Adrenal gland (tissue), 5 donors: ENCODE data around the gene ISG20.

Experiments used
- POLR2A ChIP-seq, 2 donors: fragments of 450-650 bp; IDR thresholded peaks; one replicate each; pipeline ENCODE4 v1.6.1; 2017; ENCODE audit warnings: antibody characterized with exemption in 2 of 2, mild to moderate bottlenecking in 2 of 2, moderate library complexity in 1 of 2
- TF ChIP-seq, protein P1 (sequence below), 6 experiments: fragments of 450-650 bp in 4 of 6; fragments of 200-600 bp in 2 of 6; sonication (generic) in 1 of 6; IDR thresholded peaks; 1 replicate in 5 of 6; 2 replicates in 1 of 6; pipeline versions ENCODE4 v1.5.1 to v1.8.0; 2016 to 2021; ENCODE audit warnings: antibody characterized with exemption in 6 of 6, mild to moderate bottlenecking in 2 of 6, moderate library complexity in 1 of 6
- donor health status: DM: no; HTN: no; CAD: no.

DNA sequence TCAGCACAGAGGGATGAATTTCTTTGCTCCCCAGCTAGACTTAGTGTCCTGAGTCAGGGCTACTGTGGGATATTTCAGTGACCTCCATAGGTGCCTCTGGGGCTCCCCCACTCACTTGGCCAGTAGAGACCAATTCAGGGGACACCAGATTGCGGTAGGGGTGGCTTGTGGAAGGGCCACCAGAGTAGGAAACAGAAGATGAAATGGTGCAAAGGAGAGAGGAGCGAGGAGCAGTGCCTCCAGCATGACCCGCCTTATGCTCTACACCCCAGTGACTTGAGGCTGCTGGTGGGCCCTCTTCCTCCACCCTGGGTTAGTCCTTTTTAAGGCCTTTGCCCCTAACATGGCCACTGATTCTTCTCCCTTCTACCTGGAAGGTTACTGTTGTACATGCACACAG lies 15.2 kb upstream of the ISG20 start:
- no peak for TF ChIP-seq POLR2A (IDR thresholded peaks at IDR 0.05)
- TF ChIP-seq, protein P1, sequence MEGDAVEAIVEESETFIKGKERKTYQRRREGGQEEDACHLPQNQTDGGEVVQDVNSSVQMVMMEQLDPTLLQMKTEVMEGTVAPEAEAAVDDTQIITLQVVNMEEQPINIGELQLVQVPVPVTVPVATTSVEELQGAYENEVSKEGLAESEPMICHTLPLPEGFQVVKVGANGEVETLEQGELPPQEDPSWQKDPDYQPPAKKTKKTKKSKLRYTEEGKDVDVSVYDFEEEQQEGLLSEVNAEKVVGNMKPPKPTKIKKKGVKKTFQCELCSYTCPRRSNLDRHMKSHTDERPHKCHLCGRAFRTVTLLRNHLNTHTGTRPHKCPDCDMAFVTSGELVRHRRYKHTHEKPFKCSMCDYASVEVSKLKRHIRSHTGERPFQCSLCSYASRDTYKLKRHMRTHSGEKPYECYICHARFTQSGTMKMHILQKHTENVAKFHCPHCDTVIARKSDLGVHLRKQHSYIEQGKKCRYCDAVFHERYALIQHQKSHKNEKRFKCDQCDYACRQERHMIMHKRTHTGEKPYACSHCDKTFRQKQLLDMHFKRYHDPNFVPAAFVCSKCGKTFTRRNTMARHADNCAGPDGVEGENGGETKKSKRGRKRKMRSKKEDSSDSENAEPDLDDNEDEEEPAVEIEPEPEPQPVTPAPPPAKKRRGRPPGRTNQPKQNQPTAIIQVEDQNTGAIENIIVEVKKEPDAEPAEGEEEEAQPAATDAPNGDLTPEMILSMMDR (IDR thresholded peaks at IDR 0.05), result no peak
